DOHH2 (cell line): ENCODE measurements around the gene RPUSD3.
"Not testable (repeated sequence)": the region's sequence is repeated elsewhere in the genome, so short reads cannot be mapped to it uniquely, and the experiment has no call there.

Experiments
- H3F3A ChIP-seq: fragments of 200-600 bp; sonication (generic), shearing (Covaris generic); 2 replicates; pipeline ENCODE4 v1.6.0; 2016; ENCODE audit warnings: antibody characterized with exemption, mild to moderate bottlenecking; ENCODE audit not compliant: control insufficient read depth, insufficient read depth
- H3K27ac ChIP-seq: fragments of 200-600 bp; sonication (generic); 2 replicates; pipeline ENCODE4 v1.5.1; 2014; ENCODE audit warnings: low read depth, mild to moderate bottlenecking, low read length, moderate library complexity
- H3K27me3 ChIP-seq: fragments of 200-600 bp; sonication (generic); 2 replicates; pipeline ENCODE4 v1.6.1; 2014; ENCODE audit warnings: mild to moderate bottlenecking, low read length, mixed read lengths; ENCODE audit not compliant: control insufficient read depth
- H3K36me3 ChIP-seq: fragments of 200-600 bp; sonication (generic); 2 replicates; pipeline ENCODE4 v1.6.1; 2014; ENCODE audit warnings: mild to moderate bottlenecking, low read length, moderate library complexity, mixed read lengths; ENCODE audit not compliant: control insufficient read depth
- H3K4me1 ChIP-seq: fragments of 200-600 bp; sonication (generic); 2 replicates; pipeline ENCODE4 v1.6.1; 2014; ENCODE audit warnings: mild to moderate bottlenecking, low read length, mixed read lengths; ENCODE audit not compliant: control insufficient read depth
- H3K4me2 ChIP-seq: fragments of 200-600 bp; sonication (generic); 2 replicates; pipeline ENCODE4 v1.6.0; 2014; ENCODE audit warnings: mild to moderate bottlenecking, low read length, moderate library complexity
- H3K4me3 ChIP-seq: fragments of 200-600 bp; sonication (generic); 2 replicates; pipeline ENCODE4 v1.5.1; 2014; ENCODE audit warnings: mild to moderate bottlenecking, low read length, mixed read lengths
- H3K79me2 ChIP-seq: fragments of 200-600 bp; sonication (generic); 2 replicates; pipeline ENCODE4 v1.6.1; 2014; ENCODE audit warnings: mild to moderate bottlenecking, low read length, mixed read lengths; ENCODE audit not compliant: control insufficient read depth
- H3K9me2 ChIP-seq: fragments of 200-600 bp; sonication (generic); replicated peaks from 2 replicates; pipeline ENCODE4 v1.6.1; 2014; ENCODE audit warnings: mild to moderate bottlenecking, low read length, mixed read lengths; ENCODE audit not compliant: control insufficient read depth
- H3K9me3 ChIP-seq: fragments of 200-600 bp; sonication (generic); 2 replicates; pipeline ENCODE4 v1.6.1; 2014; ENCODE audit warnings: antibody characterized with exemption, low read length, mixed read lengths; ENCODE audit not compliant: control insufficient read depth, insufficient read depth
- H4K20me1 ChIP-seq: fragments of 200-600 bp; sonication (generic); 2 replicates; pipeline ENCODE4 v1.6.0; 2014; ENCODE audit warnings: low read depth, mild to moderate bottlenecking, antibody characterized with exemption, low read length, moderate library complexity; ENCODE audit not compliant: control insufficient read depth, insufficient read depth
- EZH2phosphoT487 ChIP-seq: fragments of 200-600 bp; sonication (generic); IDR thresholded peaks from 2 replicates; pipeline ENCODE4 v1.6.1; 2017; ENCODE audit warnings: borderline replicate concordance, mild to moderate bottlenecking, antibody characterized with exemption, low read length, moderate library complexity, mixed read lengths
- TF ChIP-seq, protein P1 (sequence below): fragments of 200-600 bp; sonication (generic); IDR thresholded peaks from one replicate; pipeline ENCODE4 v1.5.1; 2014; ENCODE audit warnings: antibody characterized with exemption, mild to moderate bottlenecking, low read depth, low read length; ENCODE audit not compliant: poor library complexity, severe bottlenecking

Gene RPUSD3

GRCh38 chr3:9876991-9877390 is 33.2 kb upstream of the RPUSD3 start:
- TF ChIP-seq, protein P1, sequence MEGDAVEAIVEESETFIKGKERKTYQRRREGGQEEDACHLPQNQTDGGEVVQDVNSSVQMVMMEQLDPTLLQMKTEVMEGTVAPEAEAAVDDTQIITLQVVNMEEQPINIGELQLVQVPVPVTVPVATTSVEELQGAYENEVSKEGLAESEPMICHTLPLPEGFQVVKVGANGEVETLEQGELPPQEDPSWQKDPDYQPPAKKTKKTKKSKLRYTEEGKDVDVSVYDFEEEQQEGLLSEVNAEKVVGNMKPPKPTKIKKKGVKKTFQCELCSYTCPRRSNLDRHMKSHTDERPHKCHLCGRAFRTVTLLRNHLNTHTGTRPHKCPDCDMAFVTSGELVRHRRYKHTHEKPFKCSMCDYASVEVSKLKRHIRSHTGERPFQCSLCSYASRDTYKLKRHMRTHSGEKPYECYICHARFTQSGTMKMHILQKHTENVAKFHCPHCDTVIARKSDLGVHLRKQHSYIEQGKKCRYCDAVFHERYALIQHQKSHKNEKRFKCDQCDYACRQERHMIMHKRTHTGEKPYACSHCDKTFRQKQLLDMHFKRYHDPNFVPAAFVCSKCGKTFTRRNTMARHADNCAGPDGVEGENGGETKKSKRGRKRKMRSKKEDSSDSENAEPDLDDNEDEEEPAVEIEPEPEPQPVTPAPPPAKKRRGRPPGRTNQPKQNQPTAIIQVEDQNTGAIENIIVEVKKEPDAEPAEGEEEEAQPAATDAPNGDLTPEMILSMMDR: no peak
- no peak for TF ChIP-seq EZH2phosphoT487

GRCh38 chr3:9876255-9876654 is 32.4 kb upstream of the RPUSD3 start:
- H3K79me2 ChIP-seq, H4K20me1 ChIP-seq, H3K9me3 ChIP-seq, H3K27ac ChIP-seq, H3K9me2 ChIP-seq, H3K4me1 ChIP-seq, H3F3A ChIP-seq, H3K4me2 ChIP-seq, H3K36me3 ChIP-seq, H3K4me3 ChIP-seq: not testable (repeated sequence)
- H3K27me3 ChIP-seq: peaks cover 23% of the 10 kb centered on the region

More at GRCh38 chr3:9876991-9877390, 33.2 kb upstream of the RPUSD3 start:
- Histone ChIP-seq H3K9me2 (no peaks in the 10 kb centered on the region), H3K27me3 (peaks cover 23% of the 10 kb centered on the region), H3K36me3 (no peaks in the 10 kb centered on the region), H3K4me1 (no peaks in the 10 kb centered on the region), H3K79me2 (no peaks in the 10 kb centered on the region), H3K27ac (no peak overlapping the region), H3K4me3 (no peak overlapping the region), H3K4me2 (no peak overlapping the region), H4K20me1 (no peaks in the 10 kb centered on the region), H3K9me3 (no peaks in the 10 kb centered on the region), H3F3A (no peaks in the 10 kb centered on the region)

- H3K27me3 ChIP-seq: peaks cover 23% of the 10 kb centered on the region
- no peaks in the 10 kb centered on the region for H3K79me2 ChIP-seq
- no peaks in the 10 kb centered on the region for H3K9me3 ChIP-seq
- H3K9me2 ChIP-seq: no peaks in the 10 kb centered on the region
- no peak overlapping the region for H3K4me2 ChIP-seq
- no peak overlapping the region for H3K4me3 ChIP-seq
- no peaks in the 10 kb centered on the region for H3K4me1 ChIP-seq
- H3F3A ChIP-seq: no peaks in the 10 kb centered on the region
- no peaks in the 10 kb centered on the region for H4K20me1 ChIP-seq
- TF ChIP-seq EZH2phosphoT487: no peak
- TF ChIP-seq, protein P1: no peak
- H3K36me3 ChIP-seq: no peaks in the 10 kb centered on the region
- no peak overlapping the region for H3K27ac ChIP-seq
Measured at GRCh38 chr3:9875448-9875847, 31.6 kb upstream of the RPUSD3 start.

GRCh38 chr3:9872067-9872466 is 28.3 kb upstream of the RPUSD3 start:
- H3K4me1 ChIP-seq, H3K27me3 ChIP-seq, H3F3A ChIP-seq, H3K4me3 ChIP-seq, H3K4me2 ChIP-seq, H3K79me2 ChIP-seq, H4K20me1 ChIP-seq, H3K27ac ChIP-seq, H3K36me3 ChIP-seq, H3K9me2 ChIP-seq, H3K9me3 ChIP-seq: not testable (repeated sequence)
